Natural killer cell (primary cell): ENCODE results near the gene FARP1. TPM values are rescaled to one million over a fixed set of nuclear protein-coding genes. Genes with fewer than 3 reads are reported as not detected.
A peak's percentile ranks its signal among the peaks of the same experiment; 100 is the strongest.

Experiments used
- ATAC-seq, 3 donors: fragments of 150-1000 bp in 2 of 3; fragments of 200-7000 bp in 1 of 3; cut with Tn5 transposase; 1 replicate in 1 of 3; 2 replicates in 2 of 3; pipeline ENCODE4 v1.10.0; 2021; ENCODE audit warnings: mild to moderate bottlenecking in 2 of 3, moderate library complexity in 2 of 3
- DNase-seq, 2 donors: peaks; one replicate each; pipeline versions ENCODE4 v3.0.0 to v3.0.0-alpha.2; 2013 to 2021; ENCODE audit warnings: mixed read lengths in 1 of 2
- H3K27ac ChIP-seq: one replicate; pipeline ENCODE4 v1.5.1; 2013; ENCODE audit warnings: mild to moderate bottlenecking, low read length
- H3K27me3 ChIP-seq: one replicate; pipeline ENCODE4 v1.6.1; 2013; ENCODE audit warnings: low read length; ENCODE audit not compliant: control insufficient read depth, insufficient read depth
- H3K36me3 ChIP-seq: one replicate; pipeline ENCODE4 v1.6.1; 2013; ENCODE audit warnings: low read length; ENCODE audit not compliant: control insufficient read depth, insufficient read depth
- H3K4me1 ChIP-seq: one replicate; pipeline ENCODE4 v1.6.1; 2013; ENCODE audit warnings: low read length; ENCODE audit not compliant: control insufficient read depth, insufficient read depth
- H3K4me3 ChIP-seq: one replicate; pipeline ENCODE4 v1.5.1; 2013; ENCODE audit warnings: low read length
- H3K9me3 ChIP-seq: one replicate; pipeline ENCODE4 v1.6.1; 2013; ENCODE audit warnings: low read length; ENCODE audit not compliant: control insufficient read depth, insufficient read depth
- H3K27ac Mint-ChIP-seq, 2 donors: one replicate each; pipeline ENCODE4 v1.8.0; 2022; ENCODE audit warnings: mild to moderate bottlenecking in 2 of 2, mixed read lengths in 2 of 2, moderate library complexity in 1 of 2
- H3K27me3 Mint-ChIP-seq, 2 donors: one replicate each; pipeline ENCODE4 v1.8.0; 2022; ENCODE audit warnings: low read depth in 2 of 2, mixed read lengths in 2 of 2
- H3K36me3 Mint-ChIP-seq: one replicate; pipeline ENCODE4 v1.8.0; 2022; ENCODE audit warnings: mixed read lengths
- H3K4me1 Mint-ChIP-seq, 2 donors: one replicate each; pipeline ENCODE4 v1.8.0; 2022; ENCODE audit warnings: mixed read lengths in 2 of 2
- H3K4me3 Mint-ChIP-seq: one replicate; pipeline ENCODE4 v1.8.0; 2022; ENCODE audit warnings: mild to moderate bottlenecking, moderate library complexity, mixed read lengths
- H3K9me3 Mint-ChIP-seq, 2 donors: one replicate each; pipeline ENCODE4 v1.8.0; 2022; ENCODE audit warnings: mixed read lengths in 2 of 2
- WGBS: methylation state at CpG from one replicate; pipeline ENCODE4 v1.1.7; 2013; ENCODE audit warnings: missing lambda C conversion rate; ENCODE audit not compliant: insufficient coverage; 5-methylcytosine and 5-hydroxymethylcytosine counted together
- intact Hi-C: fragments of 100-400 bp; cut with micrococcal nuclease; formaldehyde crosslinking; loops from one replicate; pipeline ENCODE4 v1.14.2; 2022
- total RNA-seq, 4 donors: library from RNA; stranded (reverse); fragments of 120-200 nt in 1 of 4; gene quantifications; one replicate each; pipeline versions ENCODE4 v1.2.3 to v1.2.4, GENCODE V29; 2013 to 2022
- TF ChIP-seq, protein P1 (sequence below): fragments of 200-600 bp; IDR thresholded peaks from one replicate; pipeline ENCODE4 v1.8.0; 2022; ENCODE audit warnings: antibody characterized with exemption

The FARP1 gene
- total RNA-seq, 3 donors from 2014 or later (not counting 1 experiment from before 2014, with no cell fraction given), result 0.71 to 1.2 (median 1.1) TPM

DNA sequence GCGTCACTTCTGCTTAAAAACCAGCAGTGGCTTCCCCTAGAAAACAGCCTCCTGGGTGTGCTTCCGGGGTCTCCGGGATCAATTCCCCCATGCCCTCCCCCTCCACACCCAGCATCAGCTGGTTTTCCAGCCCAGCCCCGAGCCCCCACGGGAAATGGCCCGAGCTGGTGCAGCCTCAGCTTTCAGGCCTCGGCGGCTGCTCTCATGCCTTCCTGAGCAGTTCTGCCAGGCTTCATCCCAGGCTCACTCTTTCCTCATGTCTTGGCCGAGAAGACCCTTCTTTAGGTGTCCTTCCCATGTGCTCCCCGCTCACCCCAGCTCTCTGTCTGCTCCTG, 137.2 kb downstream of the FARP1 start:
- Mint-ChIP-seq H3K4me3 (no peak overlapping the region), H3K36me3 (no peaks in the 10 kb centered on the region), H3K9me3 (no peaks in the 10 kb centered on the region), H3K4me1 (peaks cover 0 to 9% of the 10 kb centered on the region in 2 donors), H3K27ac (peak overlapping the region in 1 of 2 donors; percentile 44), H3K27me3 (peaks cover 10 to 12% of the 10 kb centered on the region in 2 donors)
- TF ChIP-seq, protein P1, sequence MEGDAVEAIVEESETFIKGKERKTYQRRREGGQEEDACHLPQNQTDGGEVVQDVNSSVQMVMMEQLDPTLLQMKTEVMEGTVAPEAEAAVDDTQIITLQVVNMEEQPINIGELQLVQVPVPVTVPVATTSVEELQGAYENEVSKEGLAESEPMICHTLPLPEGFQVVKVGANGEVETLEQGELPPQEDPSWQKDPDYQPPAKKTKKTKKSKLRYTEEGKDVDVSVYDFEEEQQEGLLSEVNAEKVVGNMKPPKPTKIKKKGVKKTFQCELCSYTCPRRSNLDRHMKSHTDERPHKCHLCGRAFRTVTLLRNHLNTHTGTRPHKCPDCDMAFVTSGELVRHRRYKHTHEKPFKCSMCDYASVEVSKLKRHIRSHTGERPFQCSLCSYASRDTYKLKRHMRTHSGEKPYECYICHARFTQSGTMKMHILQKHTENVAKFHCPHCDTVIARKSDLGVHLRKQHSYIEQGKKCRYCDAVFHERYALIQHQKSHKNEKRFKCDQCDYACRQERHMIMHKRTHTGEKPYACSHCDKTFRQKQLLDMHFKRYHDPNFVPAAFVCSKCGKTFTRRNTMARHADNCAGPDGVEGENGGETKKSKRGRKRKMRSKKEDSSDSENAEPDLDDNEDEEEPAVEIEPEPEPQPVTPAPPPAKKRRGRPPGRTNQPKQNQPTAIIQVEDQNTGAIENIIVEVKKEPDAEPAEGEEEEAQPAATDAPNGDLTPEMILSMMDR, result no peak
- peaks cover 4% of the 10 kb centered on the region for H3K4me1 ChIP-seq
- 34% methylated on average over 10 of the region's 10 CpGs for WGBS
- no peaks in the 10 kb centered on the region for H3K36me3 ChIP-seq
- no peak overlapping the region for H3K27ac ChIP-seq
- ATAC-seq (no peak), DNase-seq (no peak)
- intact Hi-C loops, result no loop called here
- H3K9me3 ChIP-seq, result no peaks in the 10 kb centered on the region
- H3K4me3 ChIP-seq, result no peak overlapping the region
- no peaks in the 10 kb centered on the region for H3K27me3 ChIP-seq

DNA sequence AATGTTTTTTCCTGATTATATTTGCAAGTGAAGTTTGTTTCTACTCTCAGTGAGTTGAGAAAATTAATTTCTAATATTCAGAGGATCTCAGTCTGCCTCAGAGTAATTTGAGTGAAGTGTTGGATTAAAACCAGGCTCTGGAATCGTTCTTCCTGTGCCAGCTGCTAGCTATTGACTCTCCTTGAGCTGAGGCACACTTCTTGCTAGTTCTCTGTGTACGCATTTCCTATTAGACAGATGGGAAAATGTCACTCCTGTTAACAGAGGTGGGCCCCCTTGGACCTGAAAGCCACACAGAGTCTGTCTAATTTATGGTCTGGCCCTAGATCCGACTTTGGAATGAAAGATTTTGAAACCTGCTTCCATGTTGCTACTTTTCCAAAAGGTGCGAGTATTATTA, 141.8 kb downstream of the FARP1 start:
- Mint-ChIP-seq H3K4me3 (no peak overlapping the region), H3K27ac (no peak overlapping the region), H3K4me1 (peaks cover 0 to 9% of the 10 kb centered on the region in 2 donors), H3K27me3 (peaks cover 6 to 10% of the 10 kb centered on the region in 2 donors), H3K9me3 (no peaks in the 10 kb centered on the region), H3K36me3 (no peaks in the 10 kb centered on the region)
- 77% methylated on average over 4 of the region's 4 CpGs for WGBS
- no peaks in the 10 kb centered on the region for H3K36me3 ChIP-seq
- no peaks in the 10 kb centered on the region for H3K27me3 ChIP-seq
- H3K4me3 ChIP-seq, result no peak overlapping the region
- H3K4me1 ChIP-seq, result peaks cover 3% of the 10 kb centered on the region
- H3K9me3 ChIP-seq, result no peaks in the 10 kb centered on the region
- TF ChIP-seq, protein P1, result no peak
- intact Hi-C loops, result no loop called here
- DNase-seq (no peak), ATAC-seq (no peak)
- H3K27ac ChIP-seq, result no peak overlapping the region

DNA sequence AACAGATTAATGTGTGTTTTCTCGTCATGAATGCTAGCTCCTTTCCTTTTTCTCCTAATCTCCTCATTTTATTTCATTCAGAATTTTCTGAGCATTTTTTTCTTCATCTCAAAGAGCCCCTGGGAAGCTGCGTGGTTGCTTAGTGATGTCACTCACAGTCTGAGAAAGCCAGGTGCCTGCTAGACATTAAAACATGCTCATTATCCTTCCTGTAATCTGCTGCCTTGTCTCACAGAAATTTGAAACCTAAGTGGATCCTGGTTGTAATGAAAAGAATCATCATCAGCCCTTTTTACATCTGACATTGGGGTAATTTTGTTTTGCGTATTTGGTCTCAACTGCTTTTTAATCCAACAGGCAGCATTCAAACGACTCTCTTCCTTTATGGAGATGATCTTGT, 142.4 kb downstream of the FARP1 start:
- Mint-ChIP-seq H3K4me3 (no peak overlapping the region), H3K9me3 (no peaks in the 10 kb centered on the region), H3K27me3 (peaks cover 4 to 8% of the 10 kb centered on the region in 2 donors), H3K36me3 (no peaks in the 10 kb centered on the region), H3K4me1 (peaks cover 0 to 2% of the 10 kb centered on the region in 2 donors), H3K27ac (no peak overlapping the region)
- H3K36me3 ChIP-seq, result no peaks in the 10 kb centered on the region
- H3K4me3 ChIP-seq, result no peak overlapping the region
- H3K27me3 ChIP-seq, result no peaks in the 10 kb centered on the region
- H3K9me3 ChIP-seq, result no peaks in the 10 kb centered on the region
- no peaks in the 10 kb centered on the region for H3K4me1 ChIP-seq
- WGBS, result 75% methylated on average over 4 of the region's 4 CpGs
- TF ChIP-seq, protein P1, result no peak
- DNase-seq (no peak), ATAC-seq (no peak)
- H3K27ac ChIP-seq, result no peak overlapping the region
- intact Hi-C loops, result no loop called here

DNA sequence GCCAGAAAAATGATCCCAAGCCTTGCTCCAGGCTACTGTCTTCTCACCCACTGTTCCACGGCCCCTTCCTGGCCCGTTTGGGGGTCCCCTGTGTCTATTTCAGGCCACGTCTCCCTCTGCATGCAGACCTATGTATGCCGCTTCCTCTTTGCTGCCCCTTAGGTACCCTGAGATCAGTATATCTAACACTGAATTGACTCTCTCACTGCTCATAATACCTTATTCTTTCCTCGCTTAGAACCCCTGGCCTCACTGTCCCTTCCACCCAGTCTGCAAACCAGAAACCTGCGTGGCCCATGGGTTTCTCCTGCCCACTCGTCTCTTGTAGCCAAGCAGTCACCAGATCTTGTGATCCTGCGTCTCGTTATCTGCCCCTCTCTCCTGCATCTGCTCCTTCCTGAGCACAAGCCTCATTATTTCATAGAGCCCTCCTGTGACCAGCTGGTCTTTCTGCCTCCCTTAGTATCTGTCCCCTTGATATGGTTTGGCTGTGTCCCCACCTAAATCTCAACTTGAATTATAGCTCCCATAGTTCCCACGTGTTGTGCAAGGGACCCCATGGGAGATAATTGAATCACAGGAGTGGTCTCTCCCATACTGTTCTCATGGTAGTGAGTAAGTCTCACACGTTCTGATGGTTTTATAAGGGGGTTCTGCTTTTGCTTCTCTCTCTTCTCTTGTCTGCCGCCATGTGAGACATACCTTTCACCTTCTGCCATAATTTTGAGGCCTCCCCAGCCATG, 143.1 kb downstream of the FARP1 start:
- no peak for DNase-seq
- TF ChIP-seq, protein P1, result no peak
- WGBS, result 78% methylated on average over 10 of the region's 12 CpGs
- Mint-ChIP-seq H3K4me3 (no peak overlapping the region), H3K27ac (no peak overlapping the region), H3K36me3 (no peaks in the 10 kb centered on the region), H3K9me3 (no peaks in the 10 kb centered on the region), H3K27me3 (peaks cover 0 to 7% of the 10 kb centered on the region in 2 donors), H3K4me1 (no peaks in the 10 kb centered on the region)
- no peaks in the 10 kb centered on the region for H3K9me3 ChIP-seq
- H3K27ac ChIP-seq, result no peak overlapping the region
- no peaks in the 10 kb centered on the region for H3K27me3 ChIP-seq
- no peaks in the 10 kb centered on the region for H3K36me3 ChIP-seq
- H3K4me1 ChIP-seq, result no peaks in the 10 kb centered on the region
- intact Hi-C loops, result no loop called here
- no peak overlapping the region for H3K4me3 ChIP-seq
- no peak for ATAC-seq
